Endothelial cell of umbilical vein (primary cell): ENCODE measurements around the gene ERO1B. TPM values are rescaled to one million over a fixed set of nuclear protein-coding genes. Genes with fewer than 3 reads are reported as not detected.

Experiments
- BruUV-seq: library from RNA; stranded (reverse); fragments of 400-500 nt; replicated peaks from 2 replicates; lab custom pipeline; 2021; lab: Mats Ljungman, UMichigan
- CTCF ChIA-PET: fragments of 300-600, 350-600 bp; sonication (Branson Sonifier 250); formaldehyde crosslinking; loops from one replicate; lab custom pipeline; 2021; ENCODE audit warnings: antibody characterized with exemption, inconsistent platforms; lab: Charles Lee
- POLR2A ChIA-PET: fragments of 300-600, 350-600 bp; sonication (Branson Sonifier 250); formaldehyde crosslinking; loops from one replicate; lab custom pipeline; 2021; ENCODE audit warnings: antibody characterized with exemption, inconsistent platforms; lab: Charles Lee
- DNase-seq: peaks from one replicate; pipeline ENCODE4 v3.0.0-alpha.2; 2011; ENCODE audit warnings: low read depth, low spot score
- FAIRE-seq: peaks from 2 replicates; lab custom pipeline; 2011; peaks lifted over from hg19 to GRCh38; lab: Jason Lieb, UNC
- H2AFZ ChIP-seq: 2 replicates; pipeline ENCODE4 v1.6.0; 2012; ENCODE audit warnings: low read depth, low read length, control low read depth, inconsistent platforms
- H3K27ac ChIP-seq: 2 replicates; pipeline ENCODE4 v1.5.1; 2011; ENCODE audit warnings: low read depth, mild to moderate bottlenecking, control low read depth, low read length, moderate library complexity; ENCODE audit not compliant: insufficient read depth
- H3K27me3 ChIP-seq, 2 experiments: 2 replicates each; pipeline versions ENCODE4 v1.6.0 to v1.6.1; 2011; ENCODE audit warnings: low read length in 2 of 2, mixed read lengths in 1 of 2; ENCODE audit not compliant: control insufficient read depth in 2 of 2, insufficient read depth in 2 of 2
- H3K36me3 ChIP-seq, 2 experiments: 2 replicates in 1 of 2; 3 replicates in 1 of 2; pipeline ENCODE4 v1.5.1; 2011; ENCODE audit warnings: low read length in 2 of 2, mild to moderate bottlenecking in 1 of 2, moderate library complexity in 1 of 2; ENCODE audit not compliant: control insufficient read depth in 2 of 2, insufficient read depth in 2 of 2; ENCODE audit errors: extremely low read depth in 1 of 2
- H3K4me1 ChIP-seq: 3 replicates; pipeline ENCODE4 v1.5.1; 2011; ENCODE audit warnings: mild to moderate bottlenecking, low read length; ENCODE audit not compliant: control insufficient read depth, insufficient read depth; ENCODE audit errors: extremely low read depth
- H3K4me2 ChIP-seq: 2 replicates; pipeline ENCODE4 v1.6.1; 2011; ENCODE audit warnings: low read length, control low read depth, mixed read lengths; ENCODE audit not compliant: insufficient read depth
- H3K4me3 ChIP-seq, 3 experiments: fragments of 200-600 bp in 1 of 3; sonication (generic), shearing (Covaris generic) in 1 of 3; replicated peaks in 1 of 3; 2 replicates each; pipeline ENCODE4 v1.5.1; 2011 to 2016; ENCODE audit warnings: control low read depth in 3 of 3, low read length in 3 of 3, mild to moderate bottlenecking in 2 of 3, inconsistent platforms in 1 of 3, low read depth in 1 of 3, moderate library complexity in 1 of 3; ENCODE audit not compliant: insufficient read depth in 1 of 3
- H3K79me2 ChIP-seq: 2 replicates; pipeline ENCODE4 v1.6.0; 2012; ENCODE audit warnings: low read length, inconsistent platforms; ENCODE audit not compliant: control insufficient read depth, insufficient read depth
- H3K9ac ChIP-seq: replicated peaks from 2 replicates; pipeline ENCODE3; 2011; ENCODE audit warnings: low read length, control low read depth; ENCODE audit not compliant: insufficient read depth; ENCODE audit errors: extremely low read depth
- H3K9me1 ChIP-seq: replicated peaks from 3 replicates; pipeline ENCODE4 v1.6.0; 2011; ENCODE audit warnings: mild to moderate bottlenecking, low read length; ENCODE audit not compliant: control insufficient read depth, insufficient read depth; ENCODE audit errors: extremely low read depth
- H3K9me3 ChIP-seq: replicated peaks from 2 replicates; pipeline ENCODE4 v1.5.1; 2012; ENCODE audit warnings: low read length, inconsistent platforms; ENCODE audit not compliant: control insufficient read depth, insufficient read depth
- H4K20me1 ChIP-seq: replicated peaks from 2 replicates; pipeline ENCODE3; 2011; ENCODE audit warnings: mild to moderate bottlenecking, low read length; ENCODE audit not compliant: control insufficient read depth, insufficient read depth; ENCODE audit errors: extremely low read depth
- EZH2 ChIP-seq: IDR thresholded peaks from 2 replicates; pipeline ENCODE4 v1.6.1; 2012; ENCODE audit warnings: borderline replicate concordance, low read depth, mild to moderate bottlenecking, moderate library complexity, low read length, inconsistent platforms; ENCODE audit not compliant: severe bottlenecking
- FOS ChIP-seq: IDR thresholded peaks from 2 replicates; pipeline ENCODE4 v1.6.1; 2011; ENCODE audit warnings: mild to moderate bottlenecking, low read length, moderate library complexity, borderline replicate concordance; ENCODE audit not compliant: insufficient read depth
- GATA2 ChIP-seq: IDR thresholded peaks from 2 replicates; pipeline ENCODE4 v1.7.0; 2011; ENCODE audit warnings: low read depth, mild to moderate bottlenecking, moderate library complexity, mixed read lengths, low read length; ENCODE audit not compliant: insufficient read length, insufficient read depth
- JUN ChIP-seq: IDR thresholded peaks from 2 replicates; pipeline ENCODE4 v1.6.1; 2011; ENCODE audit warnings: borderline replicate concordance, low read depth; ENCODE audit not compliant: insufficient read length, insufficient read depth
- MYC ChIP-seq: IDR thresholded peaks from one replicate; pipeline ENCODE4 v1.6.1; 2011; ENCODE audit warnings: mild to moderate bottlenecking, low read depth, low read length
- POLR2A ChIP-seq: IDR thresholded peaks from 2 replicates; pipeline ENCODE4 v1.6.1; 2012; ENCODE audit warnings: low read depth, mild to moderate bottlenecking, control low read depth, low read length
- POLR2AphosphoS5 ChIP-seq: IDR thresholded peaks from 2 replicates; pipeline ENCODE4 v1.6.1; 2012; ENCODE audit warnings: low read depth, mild to moderate bottlenecking, control low read depth, low read length, moderate library complexity; ENCODE audit not compliant: insufficient read depth
- dilution Hi-C: fragments of 300-500 bp; cut with MboI; formaldehyde crosslinking; loops from one replicate; pipeline ENCODE4 v1.15.0; 2019; ENCODE audit warnings: low sequenced_read_pairs; ENCODE audit not compliant: extremely low pct_ligation_motif_present
- intact Hi-C: fragments of 100-400 bp; cut with micrococcal nuclease; formaldehyde crosslinking; loops from one replicate; pipeline ENCODE4 v1.10.0; 2022
- polyA plus RNA-seq, 4 experiments: library from polyadenylated mRNA; depleted of rRNA in 3 of 4; stranded (reverse) in 3 of 4; unstranded in 1 of 4; fragments of >200 nt; gene quantifications; 2 replicates each; pipeline versions ENCODE4 v1.2.1 to v1.2.3, GENCODE V29; 2011 to 2012; ENCODE audit warnings: missing spikeins in 1 of 4
- total RNA-seq: library from RNA; stranded (reverse); gene quantifications from 2 replicates; pipeline ENCODE4 v1.2.3, GENCODE V29; 2021
- TF ChIP-seq, protein P1 (sequence below), 2 donors: IDR thresholded peaks; 1 replicate in 1 of 2; 2 replicates in 1 of 2; pipeline ENCODE4 v1.5.1; 2011; ENCODE audit warnings: low read length in 2 of 2, mild to moderate bottlenecking in 2 of 2, moderate library complexity in 2 of 2, control low read depth in 1 of 2, inconsistent platforms in 1 of 2, low read depth in 1 of 2; ENCODE audit not compliant: insufficient read depth in 1 of 2; ENCODE audit errors: extremely low read depth in 1 of 2
- TF ChIP-seq, protein P2 (sequence below): IDR thresholded peaks from 2 replicates; pipeline ENCODE4 v1.6.1; 2011; ENCODE audit not compliant: insufficient read depth, insufficient read length

Gene ERO1B
- total and polyA plus RNA-seq, 2 donors (not counting 3 experiments of a cell fraction or from before 2014, with no cell fraction given) = 1.9 to 3.6 TPM

DNA sequence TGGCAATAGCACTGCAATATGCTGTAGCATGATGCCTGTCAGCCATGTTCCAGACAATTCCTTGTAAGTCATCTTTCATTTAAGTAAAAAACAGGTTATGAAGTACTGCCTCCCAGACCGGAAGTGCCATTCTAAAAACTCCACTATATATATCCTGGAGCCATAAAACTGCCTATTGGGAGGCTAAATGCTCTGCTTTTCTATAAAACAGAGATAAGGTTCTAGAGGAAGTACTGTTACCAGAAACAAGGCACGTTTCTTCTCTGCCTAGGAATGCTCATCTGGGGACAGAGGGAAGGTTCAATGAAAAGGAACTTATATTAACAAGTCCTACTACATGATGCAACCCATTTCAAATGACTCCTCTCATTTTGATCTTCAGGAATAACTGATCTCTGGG, 72.6 kb downstream of the ERO1B start:
- Histone ChIP-seq H4K20me1 (no peaks in the 10 kb centered on the region), H3K9me1 (no peaks in the 10 kb centered on the region), H3K79me2 (no peaks in the 10 kb centered on the region), H3K9me3 (no peaks in the 10 kb centered on the region), H2AFZ (no peak overlapping the region), H3K27me3 (no peaks in the 10 kb centered on the region), H3K4me2 (no peak overlapping the region), H3K36me3 (no peaks in the 10 kb centered on the region), H3K4me1 (peaks cover 3% of the 10 kb centered on the region), H3K27ac (no peak overlapping the region), H3K9ac (no peak overlapping the region), H3K4me3 (no peak overlapping the region)
- intact Hi-C loops (loop anchor here (5.0 kb wide), 1 partner anchor 577 kb away; no protein-coding TSS in a partner anchor), dilution Hi-C loops (no loop called here)
- no TSS peak for BruUV-seq
- DNase-seq (peak; percentile 50), FAIRE-seq (no peak)
- TF ChIP-seq, protein P1, sequence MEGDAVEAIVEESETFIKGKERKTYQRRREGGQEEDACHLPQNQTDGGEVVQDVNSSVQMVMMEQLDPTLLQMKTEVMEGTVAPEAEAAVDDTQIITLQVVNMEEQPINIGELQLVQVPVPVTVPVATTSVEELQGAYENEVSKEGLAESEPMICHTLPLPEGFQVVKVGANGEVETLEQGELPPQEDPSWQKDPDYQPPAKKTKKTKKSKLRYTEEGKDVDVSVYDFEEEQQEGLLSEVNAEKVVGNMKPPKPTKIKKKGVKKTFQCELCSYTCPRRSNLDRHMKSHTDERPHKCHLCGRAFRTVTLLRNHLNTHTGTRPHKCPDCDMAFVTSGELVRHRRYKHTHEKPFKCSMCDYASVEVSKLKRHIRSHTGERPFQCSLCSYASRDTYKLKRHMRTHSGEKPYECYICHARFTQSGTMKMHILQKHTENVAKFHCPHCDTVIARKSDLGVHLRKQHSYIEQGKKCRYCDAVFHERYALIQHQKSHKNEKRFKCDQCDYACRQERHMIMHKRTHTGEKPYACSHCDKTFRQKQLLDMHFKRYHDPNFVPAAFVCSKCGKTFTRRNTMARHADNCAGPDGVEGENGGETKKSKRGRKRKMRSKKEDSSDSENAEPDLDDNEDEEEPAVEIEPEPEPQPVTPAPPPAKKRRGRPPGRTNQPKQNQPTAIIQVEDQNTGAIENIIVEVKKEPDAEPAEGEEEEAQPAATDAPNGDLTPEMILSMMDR (IDR thresholded peaks at IDR 0.05; ENCODE audit: extremely low read depth in 1 of 2, insufficient read depth in 1 of 2, low read depth in 1 of 2, low read length in 2 of 2) = no peak
- TF ChIP-seq POLR2A (no peak), GATA2 (no peak), FOS (no peak), EZH2 (no peak), POLR2AphosphoS5 (no peak), MYC (no peak), JUN (no peak)
- TF ChIP-seq, protein P2, sequence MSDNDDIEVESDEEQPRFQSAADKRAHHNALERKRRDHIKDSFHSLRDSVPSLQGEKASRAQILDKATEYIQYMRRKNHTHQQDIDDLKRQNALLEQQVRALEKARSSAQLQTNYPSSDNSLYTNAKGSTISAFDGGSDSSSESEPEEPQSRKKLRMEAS = no peak
- ChIA-PET CTCF (interaction anchor here (0.6 kb wide), 1 partner anchor 325 kb away, joined by 5 read pairs; no protein-coding TSS in a partner anchor), POLR2A (no interaction called here)
